MM.1S (cell line): ENCODE results near the gene CFAP251.
"Not testable (repeated sequence)": the region's sequence is repeated elsewhere in the genome, so short reads cannot be mapped to it uniquely, and the experiment has no call there.

Experiments
- DNase-seq: peaks from one replicate; pipeline ENCODE4 v3.0.0-alpha.2; 2015
- H2AFZ ChIP-seq: fragments of 300-600 bp; sonication (generic); 2 replicates; pipeline ENCODE4 v1.6.0; 2016; ENCODE audit warnings: antibody characterized with exemption, low read length
- H3F3A ChIP-seq: fragments of 300-600 bp; sonication (generic); 2 replicates; pipeline ENCODE4 v1.6.1; 2016; ENCODE audit warnings: mild to moderate bottlenecking, antibody characterized with exemption, low read length, moderate library complexity, mixed read lengths; ENCODE audit not compliant: insufficient read depth
- H3K27ac ChIP-seq: fragments of 300-600 bp; sonication (generic); 2 replicates; pipeline ENCODE4 v1.5.1; 2016; ENCODE audit warnings: mild to moderate bottlenecking, low read length
- H3K27me3 ChIP-seq: fragments of 300-600 bp; sonication (generic); replicated peaks from 2 replicates; pipeline ENCODE4 v1.6.0; 2016; ENCODE audit warnings: low read length; ENCODE audit not compliant: insufficient read depth
- H3K36me3 ChIP-seq: fragments of 300-600 bp; sonication (generic); replicated peaks from 2 replicates; pipeline ENCODE4 v1.6.1; 2016; ENCODE audit warnings: mild to moderate bottlenecking, low read length, mixed read lengths; ENCODE audit not compliant: insufficient read depth
- H3K4me1 ChIP-seq: fragments of 300-600 bp; sonication (generic); 2 replicates; pipeline ENCODE4 v1.6.1; 2016; ENCODE audit warnings: low read length, mixed read lengths
- H3K4me2 ChIP-seq: fragments of 300-600 bp; sonication (generic); 2 replicates; pipeline ENCODE4 v1.6.0; 2016; ENCODE audit warnings: low read depth, low read length
- H3K4me3 ChIP-seq: fragments of 300-600 bp; sonication (generic); 2 replicates; pipeline ENCODE4 v1.5.1; 2016; ENCODE audit warnings: low read length, mixed read lengths
- H3K79me2 ChIP-seq: fragments of 300-600 bp; sonication (generic); 2 replicates; pipeline ENCODE4 v1.6.1; 2016; ENCODE audit warnings: mixed run types, low read length, mixed read lengths
- H3K9ac ChIP-seq: fragments of 300-600 bp; sonication (generic); 2 replicates; pipeline ENCODE4 v1.6.1; 2016; ENCODE audit warnings: low read length, mixed read lengths
- H3K9me2 ChIP-seq: fragments of 300-600 bp; sonication (generic); replicated peaks from 2 replicates; pipeline ENCODE4 v1.6.1; 2016; ENCODE audit warnings: mild to moderate bottlenecking, low read length, mixed read lengths; ENCODE audit not compliant: insufficient read depth
- H3K9me3 ChIP-seq: fragments of 300-600 bp; sonication (generic); replicated peaks from 2 replicates; pipeline ENCODE4 v1.6.1; 2016; ENCODE audit warnings: mild to moderate bottlenecking, low read length, mixed read lengths; ENCODE audit not compliant: insufficient read depth
- H4K20me1 ChIP-seq: fragments of 300-600 bp; sonication (generic); 2 replicates; pipeline ENCODE4 v1.6.1; 2016; ENCODE audit warnings: mild to moderate bottlenecking, low read length, moderate library complexity, mixed read lengths; ENCODE audit not compliant: insufficient read depth
- EZH2 ChIP-seq: fragments of 300-600 bp; sonication (generic); optimal IDR thresholded peaks from 2 replicates; pipeline ENCODE3; 2017; ENCODE audit warnings: low read depth, mild to moderate bottlenecking, antibody characterized with exemption, low read length, mixed read lengths
- EZH2phosphoT487 ChIP-seq: fragments of 300-600 bp; sonication (generic); IDR thresholded peaks from 2 replicates; pipeline ENCODE4 v1.6.1; 2018; ENCODE audit warnings: antibody characterized with exemption, low read length
- TF ChIP-seq, protein P1 (sequence below): fragments of 300-600 bp; sonication (generic); IDR thresholded peaks from 2 replicates; pipeline ENCODE4 v1.5.1; 2016; ENCODE audit warnings: antibody characterized with exemption, low read length, mixed read lengths

Gene CFAP251

DNA sequence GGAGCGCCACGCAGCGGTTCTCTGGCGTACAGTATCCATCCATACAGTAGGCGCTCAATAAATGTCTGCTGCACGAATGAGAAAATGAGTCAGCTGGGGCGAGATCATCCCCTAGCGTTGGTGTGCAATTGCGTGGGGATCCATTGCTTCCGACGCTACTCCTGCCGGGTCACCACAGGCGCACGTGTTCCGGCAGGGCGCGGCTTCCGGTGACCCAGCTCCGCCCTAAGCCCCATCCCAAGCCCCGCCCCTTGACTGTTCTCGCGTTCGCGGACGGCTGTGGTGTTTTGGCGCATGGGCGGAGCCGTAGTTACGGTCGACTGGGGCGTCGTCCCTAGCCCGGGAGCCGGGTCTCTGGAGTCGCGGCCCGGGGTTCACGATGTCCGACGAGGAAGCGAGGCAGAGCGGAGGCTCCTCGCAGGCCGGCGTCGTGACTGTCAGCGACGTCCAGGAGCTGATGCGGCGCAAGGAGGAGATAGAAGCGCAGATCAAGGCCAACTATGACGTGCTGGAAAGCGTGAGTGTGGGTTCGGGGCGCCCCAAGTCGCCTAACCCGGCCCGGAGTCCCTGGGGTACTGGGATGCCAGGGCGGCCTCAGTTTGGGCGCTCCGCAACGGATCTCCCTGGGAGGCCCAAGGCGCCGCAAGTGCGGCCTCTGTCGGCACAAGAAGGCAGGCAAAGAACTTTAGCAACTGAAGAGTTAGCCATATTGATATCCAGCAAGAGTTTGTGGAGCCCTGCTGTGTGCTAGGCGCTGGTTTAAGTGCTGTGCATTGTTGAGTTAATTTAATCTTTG is 29.7 kb upstream of the CFAP251 start, which contains the start of gene PSMD9:
Gene PSMD9 (plus strand): TSS at position 313 of the 796 bp plus-strand sequence. CDS start 67 bp downstream, at position 380.
- H3K9ac ChIP-seq = peak within 1 kb of the TSS; percentile 81
- peak; percentile 91 for DNase-seq
- no peaks in the 10 kb centered on the region for H3K27me3 ChIP-seq
- no peaks in the 10 kb centered on the region for H3K9me2 ChIP-seq
- no peaks in the 10 kb centered on the region for H3K9me3 ChIP-seq
- H3F3A ChIP-seq = peaks cover 8% of the 10 kb centered on the region
- peak within 1 kb of the TSS; percentile 78 for H3K27ac ChIP-seq
- H4K20me1 ChIP-seq = no peaks in the 10 kb centered on the region
- TF ChIP-seq, protein P1, sequence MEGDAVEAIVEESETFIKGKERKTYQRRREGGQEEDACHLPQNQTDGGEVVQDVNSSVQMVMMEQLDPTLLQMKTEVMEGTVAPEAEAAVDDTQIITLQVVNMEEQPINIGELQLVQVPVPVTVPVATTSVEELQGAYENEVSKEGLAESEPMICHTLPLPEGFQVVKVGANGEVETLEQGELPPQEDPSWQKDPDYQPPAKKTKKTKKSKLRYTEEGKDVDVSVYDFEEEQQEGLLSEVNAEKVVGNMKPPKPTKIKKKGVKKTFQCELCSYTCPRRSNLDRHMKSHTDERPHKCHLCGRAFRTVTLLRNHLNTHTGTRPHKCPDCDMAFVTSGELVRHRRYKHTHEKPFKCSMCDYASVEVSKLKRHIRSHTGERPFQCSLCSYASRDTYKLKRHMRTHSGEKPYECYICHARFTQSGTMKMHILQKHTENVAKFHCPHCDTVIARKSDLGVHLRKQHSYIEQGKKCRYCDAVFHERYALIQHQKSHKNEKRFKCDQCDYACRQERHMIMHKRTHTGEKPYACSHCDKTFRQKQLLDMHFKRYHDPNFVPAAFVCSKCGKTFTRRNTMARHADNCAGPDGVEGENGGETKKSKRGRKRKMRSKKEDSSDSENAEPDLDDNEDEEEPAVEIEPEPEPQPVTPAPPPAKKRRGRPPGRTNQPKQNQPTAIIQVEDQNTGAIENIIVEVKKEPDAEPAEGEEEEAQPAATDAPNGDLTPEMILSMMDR = peak; percentile 47
- TF ChIP-seq EZH2phosphoT487 = no peak
- H3K4me3 ChIP-seq = peak within 1 kb of the TSS; percentile 85
- H3K4me1 ChIP-seq = peaks cover 11% of the 10 kb centered on the region; the same call in 1 of the 2 replicates
- peak within 1 kb of the TSS; percentile 88 for H2AFZ ChIP-seq
- H3K4me2 ChIP-seq = peak within 1 kb of the TSS; percentile 82
- peaks cover 27% of the 10 kb centered on the region for H3K79me2 ChIP-seq
- no peaks in the 10 kb centered on the region for H3K36me3 ChIP-seq

DNA sequence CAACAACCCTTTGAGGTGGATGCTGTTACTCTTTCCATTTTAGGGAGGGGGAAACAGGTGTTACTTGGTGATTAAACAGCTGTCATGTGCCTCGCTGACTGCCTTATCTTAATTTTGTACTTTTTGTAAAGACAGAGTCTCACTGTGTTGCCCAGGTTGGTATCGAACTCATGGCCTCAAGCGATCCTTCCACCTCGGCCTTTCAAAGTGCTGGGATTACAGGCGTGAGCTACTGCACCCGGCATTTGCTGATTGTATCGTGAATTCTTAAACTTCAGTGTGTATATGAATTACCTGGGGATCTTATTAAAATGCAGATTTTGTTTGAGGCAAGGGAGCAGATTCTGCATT is 29.1 kb upstream of the CFAP251 start:
- TF ChIP-seq, protein P1 = no peak
- TF ChIP-seq EZH2 (no peak), EZH2phosphoT487 (no peak)
- peak overlapping the region; percentile 81 for H3K4me2 ChIP-seq
- H3K79me2 ChIP-seq = peaks cover 30% of the 10 kb centered on the region
- H3K9ac ChIP-seq = peak overlapping the region; percentile 81
- peaks cover 14% of the 10 kb centered on the region; the same call in 1 of the 2 replicates for H3K4me1 ChIP-seq
- H3K36me3 ChIP-seq = no peaks in the 10 kb centered on the region
- peaks cover 8% of the 10 kb centered on the region for H3F3A ChIP-seq
- H3K27me3 ChIP-seq = no peaks in the 10 kb centered on the region
- H3K9me2 ChIP-seq = no peaks in the 10 kb centered on the region
- no peaks in the 10 kb centered on the region for H4K20me1 ChIP-seq
- DNase-seq = no peak
- no peaks in the 10 kb centered on the region for H3K9me3 ChIP-seq
- H3K4me3 ChIP-seq = peak overlapping the region; percentile 85
- peak overlapping the region; percentile 78 for H3K27ac ChIP-seq
- H2AFZ ChIP-seq = peak overlapping the region; percentile 83; the same call in 1 of the 2 replicates

DNA sequence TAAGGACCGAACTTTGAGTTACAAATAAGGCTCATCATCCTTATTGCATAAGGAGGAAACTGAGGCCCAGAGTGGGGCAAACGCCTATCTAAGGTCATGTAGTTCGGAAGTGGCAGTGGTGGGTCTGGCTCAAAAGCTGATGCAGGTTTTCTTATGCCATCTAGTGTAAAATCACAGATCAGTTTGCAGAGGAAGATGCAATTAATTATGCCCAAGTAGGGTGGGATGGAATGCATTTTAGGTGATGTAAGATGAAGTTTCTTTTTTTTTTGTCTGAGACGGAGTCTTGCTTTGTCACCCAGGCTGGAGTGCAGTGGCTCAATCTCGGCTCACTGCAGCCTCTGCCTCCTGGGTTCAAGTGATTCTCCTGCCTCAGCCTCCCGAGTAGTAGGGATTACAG is 28.7 kb upstream of the CFAP251 start:
- Histone ChIP-seq H3K4me3 (peak overlapping the region; percentile 85), H3K9ac (peak overlapping the region; percentile 81), H3K79me2 (peaks cover 34% of the 10 kb centered on the region), H3K4me2 (peak overlapping the region; percentile 81), H3K4me1 (peaks cover 14% of the 10 kb centered on the region; the same call in 1 of the 2 replicates)
- H3K27ac ChIP-seq, H3K27me3 ChIP-seq, H4K20me1 ChIP-seq, H2AFZ ChIP-seq, H3F3A ChIP-seq, DNase-seq, H3K36me3 ChIP-seq, H3K9me2 ChIP-seq, H3K9me3 ChIP-seq: not testable (repeated sequence)
